Fibroblast of villous mesenchyme (primary cell): ENCODE data around the gene RAD52. TPM values are rescaled to one million over a fixed set of nuclear protein-coding genes. Genes with fewer than 3 reads are reported as not detected.

ENCODE experiments used
- DNase-seq: peaks from one replicate; pipeline ENCODE4 v3.0.0-alpha.2; 2010; ENCODE audit warnings: low read depth
- H3K4me3 ChIP-seq: 2 replicates; pipeline ENCODE4 v1.5.1; 2011; ENCODE audit warnings: low read depth, mild to moderate bottlenecking, low read length
- total RNA-seq: library from RNA; depleted of rRNA; stranded (reverse); fragments of >200 nt; gene quantifications from 2 replicates; pipeline ENCODE4 v1.2.3, GENCODE V29; 2012
- TF ChIP-seq, protein P1 (sequence below): IDR thresholded peaks from 2 replicates; pipeline ENCODE4 v1.5.1; 2012; ENCODE audit warnings: low read depth, mild to moderate bottlenecking, low read length; ENCODE audit not compliant: insufficient read depth

The RAD52 gene
- total RNA-seq: 10.3 and 15.1 TPM in 2 replicates

DNA sequence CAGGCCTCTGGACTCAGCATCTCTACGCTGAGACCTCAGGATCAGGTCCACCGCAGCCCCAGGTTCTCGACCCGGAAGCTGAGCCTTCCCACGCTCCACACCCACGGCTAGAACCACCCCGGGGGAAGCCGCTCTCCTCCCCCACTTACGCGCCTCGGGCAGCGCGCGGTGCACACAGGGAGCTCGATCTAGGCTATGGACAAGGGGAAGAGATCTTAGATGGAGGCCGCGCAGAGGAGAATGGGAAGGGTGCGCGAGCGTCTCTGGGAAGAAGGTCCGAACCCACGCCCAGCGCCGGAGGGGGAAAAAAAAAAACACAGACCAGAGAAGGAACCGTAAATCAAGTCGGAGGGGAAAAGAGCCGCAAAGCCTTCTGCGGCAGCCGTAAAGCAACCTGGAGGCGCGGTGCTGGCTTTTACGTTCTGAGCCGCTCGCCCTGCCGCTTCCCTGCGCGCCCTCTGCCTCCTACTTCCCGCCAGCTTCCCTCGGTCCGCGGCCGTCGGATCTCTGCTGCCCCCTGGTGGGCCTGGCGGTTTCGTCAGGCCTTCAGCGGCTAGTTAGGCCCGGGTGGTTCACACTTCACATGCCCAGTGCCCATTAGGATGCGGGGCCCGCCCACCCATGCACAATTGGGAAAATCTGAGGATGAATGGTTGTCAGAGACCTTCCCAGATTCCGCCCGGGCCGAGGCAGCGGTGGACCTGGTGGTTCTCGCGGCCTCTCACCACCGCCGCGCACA lies at the start of gene RAD52:
RAD52 (minus strand) TSS at position 242 of the 739 bp plus-strand sequence. CDS start 16,636 bp downstream, outside the sequence.
- H3K4me3 ChIP-seq: peak within 1 kb of the TSS; percentile 90
- TF ChIP-seq, protein P1, sequence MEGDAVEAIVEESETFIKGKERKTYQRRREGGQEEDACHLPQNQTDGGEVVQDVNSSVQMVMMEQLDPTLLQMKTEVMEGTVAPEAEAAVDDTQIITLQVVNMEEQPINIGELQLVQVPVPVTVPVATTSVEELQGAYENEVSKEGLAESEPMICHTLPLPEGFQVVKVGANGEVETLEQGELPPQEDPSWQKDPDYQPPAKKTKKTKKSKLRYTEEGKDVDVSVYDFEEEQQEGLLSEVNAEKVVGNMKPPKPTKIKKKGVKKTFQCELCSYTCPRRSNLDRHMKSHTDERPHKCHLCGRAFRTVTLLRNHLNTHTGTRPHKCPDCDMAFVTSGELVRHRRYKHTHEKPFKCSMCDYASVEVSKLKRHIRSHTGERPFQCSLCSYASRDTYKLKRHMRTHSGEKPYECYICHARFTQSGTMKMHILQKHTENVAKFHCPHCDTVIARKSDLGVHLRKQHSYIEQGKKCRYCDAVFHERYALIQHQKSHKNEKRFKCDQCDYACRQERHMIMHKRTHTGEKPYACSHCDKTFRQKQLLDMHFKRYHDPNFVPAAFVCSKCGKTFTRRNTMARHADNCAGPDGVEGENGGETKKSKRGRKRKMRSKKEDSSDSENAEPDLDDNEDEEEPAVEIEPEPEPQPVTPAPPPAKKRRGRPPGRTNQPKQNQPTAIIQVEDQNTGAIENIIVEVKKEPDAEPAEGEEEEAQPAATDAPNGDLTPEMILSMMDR: peak; percentile 95
- peak; percentile 99 for DNase-seq

DNA sequence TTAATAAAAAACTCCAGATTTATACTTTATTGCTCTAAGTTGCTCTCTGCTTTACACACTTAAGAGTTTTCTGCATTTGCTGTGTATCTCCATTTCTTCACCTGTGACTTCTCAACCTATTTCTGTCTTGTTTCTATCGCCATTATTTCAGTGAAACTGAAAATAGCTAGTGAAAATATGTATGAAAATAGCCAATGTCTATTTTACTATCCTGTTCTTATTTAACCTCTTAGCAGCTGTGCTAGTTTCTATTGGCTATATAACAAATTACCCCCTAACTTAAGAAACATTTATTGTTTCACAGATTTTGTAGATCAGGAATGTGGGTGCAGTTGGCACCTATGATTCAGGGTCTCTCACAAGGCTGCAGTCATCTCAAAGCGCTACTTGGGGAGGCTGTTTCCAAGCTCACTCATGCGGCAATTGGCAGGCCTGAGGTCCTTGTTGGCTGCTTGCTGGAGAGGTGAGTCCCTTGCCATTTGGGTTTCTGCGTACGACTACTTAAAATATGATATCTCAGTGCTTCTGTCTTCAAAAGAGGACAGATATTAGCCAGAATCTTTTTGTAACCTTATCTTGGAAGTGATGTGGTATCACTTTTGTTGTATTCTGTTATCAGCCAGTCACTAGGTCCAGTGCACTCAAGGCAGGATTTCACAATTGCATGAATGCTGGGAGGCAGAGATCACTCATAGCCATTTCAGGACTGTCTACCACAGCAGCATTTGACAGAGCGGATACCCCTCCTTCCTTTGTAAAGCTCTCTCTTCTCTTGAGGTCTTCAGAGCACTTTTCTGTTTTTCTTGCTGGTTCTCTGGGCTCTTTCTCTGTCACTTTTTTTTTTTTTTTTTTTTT lies 48.8 kb upstream of the RAD52 start:
- DNase-seq: no peak
- H3K4me3 ChIP-seq: no peak overlapping the region
- TF ChIP-seq, protein P1: no peak

DNA sequence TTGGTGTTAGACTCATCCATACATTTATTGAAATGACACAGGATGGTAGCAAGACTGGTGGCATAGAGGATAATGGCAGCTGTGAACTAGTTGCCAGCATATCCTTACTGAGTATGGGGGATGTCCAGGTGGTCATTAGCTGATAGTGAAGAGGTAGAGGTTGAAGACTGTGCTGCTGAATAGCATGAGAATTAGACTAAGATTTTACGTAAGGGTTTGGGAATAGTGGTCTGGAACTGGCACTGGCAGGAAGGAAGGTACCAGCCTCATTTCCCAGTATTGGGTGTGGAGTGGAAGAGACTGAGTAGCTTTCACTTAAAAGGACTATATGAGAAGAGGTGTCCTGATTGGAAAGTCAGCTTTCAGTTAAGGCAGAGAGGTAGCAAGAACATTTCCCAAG lies 48.0 kb upstream of the RAD52 start:
- DNase-seq: no peak
- no peak overlapping the region for H3K4me3 ChIP-seq

DNA sequence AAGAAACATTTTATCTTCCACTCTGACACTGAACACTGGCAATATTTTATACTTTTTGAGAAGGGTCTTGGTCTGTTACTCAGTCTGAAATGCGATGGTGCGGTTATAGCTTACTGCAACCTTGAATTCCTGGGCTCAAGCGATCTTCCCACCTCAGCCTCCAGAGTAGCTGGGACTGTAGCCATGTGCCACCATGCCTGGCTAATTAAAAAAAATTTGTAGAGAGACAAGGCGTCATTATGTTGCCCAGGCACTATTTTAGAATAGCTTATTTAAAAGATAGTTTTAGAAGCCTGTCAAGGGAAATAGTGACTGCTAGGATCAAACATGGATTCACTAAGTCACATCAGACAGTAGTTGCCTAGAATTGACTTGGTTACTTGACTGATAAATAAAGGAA lies 47.4 kb upstream of the RAD52 start:
- no peak overlapping the region for H3K4me3 ChIP-seq
- no peak for DNase-seq
- TF ChIP-seq, protein P1: no peak

More for the DNA sequence above, 48.0 kb upstream of the RAD52 start:
- TF ChIP-seq, protein P1: no peak

DNA sequence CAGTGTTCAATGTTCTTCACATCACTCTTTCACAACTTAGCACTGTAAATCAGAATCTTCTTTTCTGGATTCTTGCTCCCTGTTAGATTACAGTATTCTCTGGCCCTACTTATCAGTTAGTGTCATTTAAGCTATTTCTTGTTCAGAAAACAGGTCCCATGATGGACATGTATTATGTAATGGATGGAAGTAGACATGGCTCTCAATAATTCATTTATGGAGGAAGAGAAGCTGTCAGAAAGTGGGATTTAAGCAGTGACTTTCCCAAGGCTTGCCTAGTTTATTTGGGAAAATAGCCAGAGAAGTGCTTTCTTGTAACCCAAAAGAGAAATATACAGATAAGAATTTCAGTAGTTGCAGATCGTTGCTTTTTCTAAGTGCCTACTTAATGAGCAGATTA lies 43.2 kb upstream of the RAD52 start:
- DNase-seq: no peak
- TF ChIP-seq, protein P1: no peak
- H3K4me3 ChIP-seq: peak overlapping the region; percentile 79

DNA sequence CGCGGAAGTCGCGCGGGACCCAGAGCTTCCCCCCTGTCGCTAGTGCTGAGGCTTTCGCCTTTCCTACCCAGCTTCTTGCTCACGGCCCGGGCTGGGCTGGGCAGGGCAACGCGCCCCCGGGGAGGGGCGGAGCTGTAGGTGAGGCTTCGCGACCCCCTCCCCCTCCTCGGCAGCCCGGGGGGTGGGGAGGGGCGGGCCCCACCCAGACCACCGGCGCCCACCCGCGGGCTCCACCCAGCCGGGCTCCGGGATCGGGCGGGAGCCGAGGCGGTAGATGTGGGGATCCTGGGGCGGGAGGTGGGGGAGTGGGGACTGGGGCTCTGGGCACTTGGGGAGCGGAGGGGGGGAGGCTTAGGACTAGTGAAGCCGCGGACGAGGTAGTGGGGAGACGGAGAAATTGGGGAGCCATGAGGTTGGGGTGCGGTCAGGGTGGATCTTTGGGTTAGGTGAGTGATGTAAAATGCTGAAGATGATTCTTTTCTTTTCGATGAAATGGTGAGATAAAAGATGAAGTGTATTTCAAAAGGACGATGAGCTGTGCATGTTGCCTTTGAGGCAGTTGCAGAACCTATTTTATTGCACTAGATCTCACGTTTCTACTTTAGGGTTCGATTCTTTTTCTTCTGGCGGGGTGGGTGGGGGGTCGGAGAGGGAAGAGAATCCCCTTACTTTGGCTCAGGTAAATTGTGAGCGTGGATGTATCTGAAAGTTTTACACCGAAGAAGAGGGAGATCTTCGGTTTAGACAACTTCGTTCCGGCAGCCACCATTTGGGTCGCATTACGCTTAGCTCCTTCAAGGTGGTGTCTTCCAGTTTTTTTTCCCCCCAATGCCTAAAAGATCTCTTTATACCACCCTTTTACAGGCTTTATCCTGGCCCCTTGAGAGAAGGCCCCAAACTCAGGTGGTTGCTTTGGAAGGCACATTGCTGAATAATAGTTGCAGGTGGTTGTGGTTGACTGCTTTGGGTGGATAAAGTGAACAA lies 42.1 kb upstream of the RAD52 start:
- DNase-seq: no peak

More for the DNA sequence above, 42.1 kb upstream of the RAD52 start:
- TF ChIP-seq, protein P1: no peak
- H3K4me3 ChIP-seq: peak overlapping the region; percentile 79
